IMR-90 (cell line): ENCODE measurements around the gene CCDC92. TPM values are rescaled to one million over a fixed set of nuclear protein-coding genes. Genes with fewer than 3 reads are reported as not detected.

Experiments
- ATAC-seq: fragments of 200-7000 bp; cut with Tn5 transposase; 2 replicates; pipeline ENCODE4 v1.9.1; 2020; ENCODE audit warnings: low read depth, mild to moderate bottlenecking, moderate library complexity
- BruUV-seq: library from RNA; stranded (reverse); fragments of 400-500 nt; replicated peaks from 2 replicates; lab custom pipeline; 2021; lab: Mats Ljungman, UMichigan
- CTCF ChIA-PET: fragments of 300-600 bp; formaldehyde crosslinking; extraction: SDS; loops from one replicate; lab custom pipeline; 2021; ENCODE audit warnings: antibody characterized with exemption; lab: Yijun Ruan, JAX
- POLR2A ChIA-PET: fragments of 300-600 bp; sonication (Branson Sonifier 250); formaldehyde crosslinking; loops from one replicate; lab custom pipeline; 2022; ENCODE audit warnings: antibody characterized with exemption; ENCODE audit not compliant: unreplicated experiment; lab: Charles Lee
- DNase-seq: peaks from one replicate; pipeline ENCODE4 v3.0.0; 2013
- H2AFZ ChIP-seq: replicated peaks from 2 replicates; pipeline ENCODE3; 2013; ENCODE audit warnings: low read length, mild to moderate bottlenecking; ENCODE audit not compliant: poor library complexity
- H2AK5ac ChIP-seq: 2 replicates; pipeline ENCODE4 v1.6.1; 2013; ENCODE audit warnings: low read depth, low read length, inconsistent platforms
- H2AK9ac ChIP-seq: replicated peaks from 2 replicates; pipeline ENCODE3; 2013; ENCODE audit warnings: mild to moderate bottlenecking, low read depth, low read length, moderate library complexity; ENCODE audit not compliant: poor library complexity
- H2BK120ac ChIP-seq: 2 replicates; pipeline ENCODE4 v1.6.1; 2013; ENCODE audit warnings: low read depth, low read length, inconsistent platforms
- H2BK15ac ChIP-seq: 3 replicates; pipeline ENCODE4 v1.6.1; 2013; ENCODE audit warnings: low read depth, low read length, inconsistent platforms
- H2BK20ac ChIP-seq: 2 replicates; pipeline ENCODE4 v1.6.1; 2013; ENCODE audit warnings: low read depth, mild to moderate bottlenecking, inconsistent platforms, low read length, moderate library complexity
- H2BK5ac ChIP-seq: 2 replicates; pipeline ENCODE4 v1.6.1; 2013; ENCODE audit warnings: mild to moderate bottlenecking, low read depth, low read length, inconsistent platforms; ENCODE audit not compliant: poor library complexity, severe bottlenecking
- H3K14ac ChIP-seq: replicated peaks from 2 replicates; pipeline ENCODE4 v1.6.1; 2013; ENCODE audit warnings: low read depth, low read length, inconsistent platforms
- H3K18ac ChIP-seq: 2 replicates; pipeline ENCODE4 v1.6.1; 2013; ENCODE audit warnings: low read depth, low read length, control low read depth
- H3K23ac ChIP-seq: 2 replicates; pipeline ENCODE4 v1.6.1; 2013; ENCODE audit warnings: low read depth, low read length, inconsistent platforms
- H3K27ac ChIP-seq: 2 replicates; pipeline ENCODE4 v1.5.1; 2013; ENCODE audit warnings: mild to moderate bottlenecking, control low read depth, low read length; ENCODE audit not compliant: insufficient read depth
- H3K27me3 ChIP-seq: 2 replicates; pipeline ENCODE4 v1.6.1; 2013; ENCODE audit warnings: low read length; ENCODE audit not compliant: control insufficient read depth, insufficient read depth
- H3K36me3 ChIP-seq: 2 replicates; pipeline ENCODE4 v1.6.1; 2013; ENCODE audit warnings: low read length, mixed read lengths; ENCODE audit not compliant: control insufficient read depth, insufficient read depth
- H3K4ac ChIP-seq: 2 replicates; pipeline ENCODE4 v1.6.1; 2013; ENCODE audit warnings: low read depth, low read length, inconsistent platforms
- H3K4me1 ChIP-seq: 2 replicates; pipeline ENCODE4 v1.6.1; 2013; ENCODE audit warnings: low read length, mixed read lengths; ENCODE audit not compliant: control insufficient read depth, insufficient read depth
- H3K4me2 ChIP-seq: 2 replicates; pipeline ENCODE4 v1.6.1; 2013; ENCODE audit warnings: low read depth, mild to moderate bottlenecking, control low read depth, low read length, moderate library complexity
- H3K4me3 ChIP-seq: 2 replicates; pipeline ENCODE4 v1.5.1; 2013; ENCODE audit warnings: low read depth, mild to moderate bottlenecking, control low read depth, low read length, moderate library complexity; ENCODE audit not compliant: insufficient read depth
- H3K56ac ChIP-seq: 2 replicates; pipeline ENCODE4 v1.6.1; 2013; ENCODE audit warnings: low read length, inconsistent platforms; ENCODE audit not compliant: insufficient read depth; ENCODE audit errors: extremely low read depth
- H3K79me1 ChIP-seq, 2 experiments: 2 replicates each; pipeline ENCODE4 v1.6.1; 2013; ENCODE audit warnings: low read length in 2 of 2, inconsistent platforms in 1 of 2, low read depth in 1 of 2
- H3K9ac ChIP-seq: 2 replicates; pipeline ENCODE4 v1.6.1; 2013; ENCODE audit warnings: low read depth, low read length, control low read depth
- H3K9me1 ChIP-seq: 2 replicates; pipeline ENCODE4 v1.6.1; 2013; ENCODE audit warnings: low read length, inconsistent platforms; ENCODE audit not compliant: insufficient read depth
- H3K9me3 ChIP-seq: 2 replicates; pipeline ENCODE4 v1.6.1; 2013; ENCODE audit warnings: low read length; ENCODE audit not compliant: control insufficient read depth, insufficient read depth
- H4K20me1 ChIP-seq: 2 replicates; pipeline ENCODE4 v1.6.1; 2013; ENCODE audit warnings: low read length, inconsistent platforms; ENCODE audit not compliant: insufficient read depth
- H4K5ac ChIP-seq: 2 replicates; pipeline ENCODE4 v1.6.1; 2013; ENCODE audit warnings: mild to moderate bottlenecking, low read depth, low read length, control low read depth
- H4K8ac ChIP-seq, 2 experiments: 2 replicates each; pipeline ENCODE4 v1.6.1; 2013; ENCODE audit warnings: low read depth in 2 of 2, low read length in 2 of 2, control low read depth in 1 of 2, inconsistent platforms in 1 of 2
- H4K91ac ChIP-seq: 2 replicates; pipeline ENCODE4 v1.6.1; 2013; ENCODE audit warnings: low read depth, low read length, inconsistent platforms; ENCODE audit not compliant: insufficient read depth
- BHLHE40 ChIP-seq: fragments of 150-350 bp; IDR thresholded peaks from 2 replicates; pipeline ENCODE4 v1.6.1; 2016; ENCODE audit warnings: mild to moderate bottlenecking, low read depth, low read length
- CEBPB ChIP-seq: IDR thresholded peaks from 2 replicates; pipeline ENCODE4 v1.6.1; 2012; ENCODE audit warnings: low read depth, low read length, improper control_type of control experiment
- CHD1 ChIP-seq: IDR thresholded peaks from 2 replicates; pipeline ENCODE4 v1.6.1; 2012; ENCODE audit warnings: low read depth, low read length, improper control_type of control experiment
- ELK1 ChIP-seq: fragments of 150-350 bp; IDR thresholded peaks from 2 replicates; pipeline ENCODE4 v1.6.1; 2016; ENCODE audit warnings: low read depth, mild to moderate bottlenecking, low read length, moderate library complexity, borderline replicate concordance
- FOS ChIP-seq: fragments of 150-350 bp; IDR thresholded peaks from 2 replicates; pipeline ENCODE4 v1.6.1; 2016; ENCODE audit warnings: low read depth, low read length
- MAFK ChIP-seq: IDR thresholded peaks from 2 replicates; pipeline ENCODE4 v1.6.1; 2012; ENCODE audit warnings: low read depth, low read length, improper control_type of control experiment
- MAZ ChIP-seq: IDR thresholded peaks from 2 replicates; pipeline ENCODE4 v1.6.1; 2012; ENCODE audit warnings: low read depth, mild to moderate bottlenecking, low read length, improper control_type of control experiment, moderate library complexity, borderline replicate concordance
- MXI1 ChIP-seq: IDR thresholded peaks from 2 replicates; pipeline ENCODE4 v1.6.1; 2012; ENCODE audit warnings: low read depth, mild to moderate bottlenecking, low read length, moderate library complexity, borderline replicate concordance
- POLR2A ChIP-seq: IDR thresholded peaks from 2 replicates; pipeline ENCODE4 v1.6.1; 2012; ENCODE audit warnings: mild to moderate bottlenecking, low read depth, low read length
- RAD21 ChIP-seq: IDR thresholded peaks from 2 replicates; pipeline ENCODE4 v1.6.1; 2012; ENCODE audit warnings: low read length, improper control_type of control experiment
- RCOR1 ChIP-seq: IDR thresholded peaks from 2 replicates; pipeline ENCODE4 v1.6.1; 2012; ENCODE audit warnings: mild to moderate bottlenecking, low read length, improper control_type of control experiment; ENCODE audit not compliant: insufficient replicate concordance
- RFX5 ChIP-seq: IDR thresholded peaks from 2 replicates; pipeline ENCODE4 v1.8.0; 2012; ENCODE audit warnings: low read depth, mild to moderate bottlenecking, low read length, moderate library complexity
- SMC3 ChIP-seq: fragments of 150-350 bp; IDR thresholded peaks from 2 replicates; pipeline ENCODE4 v1.6.1; 2016; ENCODE audit warnings: low read depth, mild to moderate bottlenecking, antibody characterized with exemption, low read length, moderate library complexity
- USF2 ChIP-seq: fragments of 150-350 bp; IDR thresholded peaks from 2 replicates; pipeline ENCODE4 v1.6.1; 2017; ENCODE audit warnings: mild to moderate bottlenecking, antibody characterized with exemption, low read length, low read depth
- WGBS, 2 experiments: methylation state at CpG; one replicate each; pipeline versions ENCODE4 v1.1.5 to v1.1.7; 2013; ENCODE audit warnings: missing lambda C conversion rate in 2 of 2; ENCODE audit not compliant: insufficient read length in 1 of 2; ENCODE audit errors: extremely low coverage in 2 of 2; 5-methylcytosine and 5-hydroxymethylcytosine counted together
- dilution Hi-C: fragments of 300-500 bp; cut with HindIII; formaldehyde crosslinking; loops from one replicate; pipeline ENCODE4 v1.14.3; 2018; ENCODE audit warnings: low sequenced_read_pairs; ENCODE audit not compliant: unreplicated experiment
- in situ Hi-C: fragments of 300-500 bp; cut with MboI; formaldehyde crosslinking; loops from 3 replicates; pipeline ENCODE4 v1.14.3; 2019; ENCODE audit warnings: low sequenced_read_pairs, inconsistent platforms, mixed read lengths
- intact Hi-C: fragments of 100-400 bp; cut with micrococcal nuclease; formaldehyde crosslinking; loops from 2 replicates; pipeline ENCODE4 v1.10.0; 2022
- polyA plus RNA-seq, 3 experiments: library from polyadenylated mRNA; depleted of rRNA; stranded (reverse); fragments of >200 nt; gene quantifications; 2 replicates each; pipeline ENCODE4 v1.2.3, GENCODE V29; 2012; ENCODE audit warnings: low replicate concordance in 1 of 3
- total RNA-seq: library from RNA; depleted of rRNA; stranded (reverse); fragments of >200 nt; gene quantifications from 2 replicates; pipeline ENCODE4 v1.2.3, GENCODE V29; 2012
- TF ChIP-seq, protein P1 (sequence below): conservative IDR thresholded peaks from 2 replicates; pipeline ENCODE4 v1.5.1; 2012; ENCODE audit warnings: mild to moderate bottlenecking, low read depth, low read length, improper control_type of control experiment

Gene CCDC92
- total and polyA plus RNA-seq, 2 of the 4 experiments (the other 2 are of a cell fraction) = 5.7 to 55.5 TPM

GRCh38 chr12:124020514-124020949 lies 47.9 kb upstream of the CCDC92 start:
- CTCF ChIA-PET = interaction anchor here (2.3 kb wide), 1 partner anchor 12 kb away, joined by 8 read pairs; no protein-coding TSS in a partner anchor
- H2BK5ac ChIP-seq = no peak overlapping the region
- H3K27me3 ChIP-seq = no peaks in the 10 kb centered on the region
- no peak overlapping the region for H3K4me3 ChIP-seq
- POLR2A ChIA-PET = no interaction called here
- no peak overlapping the region for H4K5ac ChIP-seq
- no peak overlapping the region for H2AK9ac ChIP-seq
- no peak overlapping the region for H3K14ac ChIP-seq
- H3K4me1 ChIP-seq = no peaks in the 10 kb centered on the region
- H3K56ac ChIP-seq = no peak overlapping the region
- H2BK120ac ChIP-seq = no peak overlapping the region
- in situ Hi-C loops (no loop called here), dilution Hi-C loops (no loop called here), intact Hi-C loops (no loop called here)
- BruUV-seq = no TSS peak
- no peak overlapping the region for H3K23ac ChIP-seq
- DNase-seq (no peak), ATAC-seq (no peak)
- H2AFZ ChIP-seq = no peak overlapping the region
- no peak overlapping the region for H3K4me2 ChIP-seq
- no peak overlapping the region for H2BK20ac ChIP-seq
- no peaks in the 10 kb centered on the region for H3K79me1 ChIP-seq
- no peaks in the 10 kb centered on the region for H4K20me1 ChIP-seq
- H2BK15ac ChIP-seq = no peak overlapping the region
- no peak for TF ChIP-seq FOS
- TF ChIP-seq, protein P1, sequence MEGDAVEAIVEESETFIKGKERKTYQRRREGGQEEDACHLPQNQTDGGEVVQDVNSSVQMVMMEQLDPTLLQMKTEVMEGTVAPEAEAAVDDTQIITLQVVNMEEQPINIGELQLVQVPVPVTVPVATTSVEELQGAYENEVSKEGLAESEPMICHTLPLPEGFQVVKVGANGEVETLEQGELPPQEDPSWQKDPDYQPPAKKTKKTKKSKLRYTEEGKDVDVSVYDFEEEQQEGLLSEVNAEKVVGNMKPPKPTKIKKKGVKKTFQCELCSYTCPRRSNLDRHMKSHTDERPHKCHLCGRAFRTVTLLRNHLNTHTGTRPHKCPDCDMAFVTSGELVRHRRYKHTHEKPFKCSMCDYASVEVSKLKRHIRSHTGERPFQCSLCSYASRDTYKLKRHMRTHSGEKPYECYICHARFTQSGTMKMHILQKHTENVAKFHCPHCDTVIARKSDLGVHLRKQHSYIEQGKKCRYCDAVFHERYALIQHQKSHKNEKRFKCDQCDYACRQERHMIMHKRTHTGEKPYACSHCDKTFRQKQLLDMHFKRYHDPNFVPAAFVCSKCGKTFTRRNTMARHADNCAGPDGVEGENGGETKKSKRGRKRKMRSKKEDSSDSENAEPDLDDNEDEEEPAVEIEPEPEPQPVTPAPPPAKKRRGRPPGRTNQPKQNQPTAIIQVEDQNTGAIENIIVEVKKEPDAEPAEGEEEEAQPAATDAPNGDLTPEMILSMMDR = no peak
- no peak for TF ChIP-seq CEBPB
- TF ChIP-seq BHLHE40 = no peak
- no peak for TF ChIP-seq MAFK
- TF ChIP-seq RAD21 = no peak
- TF ChIP-seq USF2 = no peak
- TF ChIP-seq MAZ = no peak
- no peak for TF ChIP-seq RCOR1
- no peak for TF ChIP-seq POLR2A
- no peak for TF ChIP-seq MXI1
- TF ChIP-seq CHD1 = no peak
- TF ChIP-seq RFX5 = no peak
- TF ChIP-seq ELK1 = no peak
- TF ChIP-seq SMC3 = no peak
- no peak overlapping the region for H4K8ac ChIP-seq
- H3K18ac ChIP-seq = no peak overlapping the region
- H3K9me3 ChIP-seq = no peaks in the 10 kb centered on the region
- H2AK5ac ChIP-seq = no peak overlapping the region
- no peak overlapping the region for H3K9ac ChIP-seq
- no CpG with 5 or more reads among the region's 2 CpGs for WGBS, 2 experiments
- no peak overlapping the region for H3K27ac ChIP-seq
- no peak overlapping the region for H3K4ac ChIP-seq
- H4K91ac ChIP-seq = no peak overlapping the region
- H3K36me3 ChIP-seq = no peaks in the 10 kb centered on the region
- 0 out of 2 replicates have a peak, but pooled peaks cover under 1% of the 10 kb centered on the region for H3K9me1 ChIP-seq
